ENCODE measurements around the gene SCN3A.

Gene SCN3A

GRCh38 chr2:165185633-165186032 is 18.2 kb downstream of the SCN3A start:
- DNase-seq, result no peak

- DNase-seq, result no peak
Observed at GRCh38 chr2:165182029-165182428, 21.8 kb downstream of the SCN3A start.

DNA sequence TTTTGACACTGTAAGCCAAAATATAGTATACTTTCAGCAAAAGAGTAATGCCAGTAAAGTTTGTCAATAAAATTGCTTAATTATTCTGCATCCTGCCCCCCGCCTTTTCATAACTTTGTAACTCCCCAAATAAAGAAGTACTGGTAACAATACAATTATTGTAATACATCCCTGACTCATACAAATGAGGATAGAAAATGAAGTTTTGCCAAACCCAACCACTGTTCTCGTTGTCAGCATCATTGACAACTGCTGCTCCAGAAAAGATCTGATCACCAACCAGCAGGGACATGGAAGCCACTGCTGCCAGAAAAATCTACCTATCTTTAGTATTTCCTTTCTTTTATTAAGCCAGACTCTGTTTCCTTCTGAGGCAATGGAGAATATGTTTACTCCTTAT is 27.1 kb downstream of the SCN3A start:
- no peak for DNase-seq

DNA sequence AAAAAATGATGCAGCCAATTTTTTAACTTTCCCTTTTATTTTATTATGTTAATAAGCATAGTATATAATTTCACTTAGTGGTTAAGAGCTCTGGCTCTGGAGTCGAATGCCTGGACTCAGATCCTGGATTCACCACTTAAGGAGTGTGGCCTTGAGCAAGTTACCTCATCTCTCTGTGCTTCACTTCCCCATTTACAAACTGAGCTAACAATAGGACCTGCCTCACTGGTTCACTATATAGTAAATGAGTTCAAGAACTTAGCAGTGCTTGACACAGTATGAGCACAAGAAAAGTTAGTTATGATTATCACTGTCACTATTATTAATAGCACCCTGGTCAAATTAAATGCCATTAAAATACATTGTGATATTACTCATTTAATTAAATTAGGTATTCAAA is 30.6 kb downstream of the SCN3A start:
- no peak for DNase-seq

DNA sequence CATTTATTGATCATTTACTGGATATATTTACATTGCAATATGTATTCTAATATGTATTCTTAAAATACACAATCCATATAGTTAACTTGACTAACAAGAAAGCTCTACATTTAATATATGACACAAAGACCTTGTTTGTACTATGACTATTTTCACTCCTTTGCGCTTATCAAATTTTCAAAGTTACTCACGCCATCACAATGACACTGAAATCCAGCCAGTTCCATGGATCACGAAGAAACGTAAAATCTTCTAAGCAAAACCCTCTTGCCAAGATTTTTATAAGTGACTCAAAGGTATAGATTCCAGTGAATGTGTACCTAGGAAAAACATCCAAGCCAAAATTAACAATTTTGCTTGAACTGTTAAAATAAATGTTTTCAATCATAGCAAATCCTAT is 39.6 kb downstream of the SCN3A start:
- DNase-seq, result no peak

DNA sequence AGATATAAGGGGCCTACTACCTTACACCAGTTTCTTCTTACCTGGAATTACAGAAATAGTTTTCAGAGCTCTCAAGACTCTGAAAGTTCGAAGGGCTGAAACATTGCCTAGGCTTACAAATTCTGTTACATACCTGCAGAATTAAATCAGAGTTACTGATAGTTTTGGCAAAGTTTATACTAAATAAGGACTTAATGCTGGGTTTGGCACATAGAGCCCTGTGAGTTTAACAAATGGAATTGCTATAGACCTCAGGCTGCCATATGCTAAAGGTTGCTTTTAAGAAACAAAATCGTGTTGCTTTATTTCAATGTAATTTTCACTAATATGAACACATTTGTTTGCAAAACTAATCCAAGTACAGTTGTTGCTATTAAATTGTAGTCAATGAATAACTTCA is 40.1 kb downstream of the SCN3A start:
- DNase-seq, result no peak

DNA sequence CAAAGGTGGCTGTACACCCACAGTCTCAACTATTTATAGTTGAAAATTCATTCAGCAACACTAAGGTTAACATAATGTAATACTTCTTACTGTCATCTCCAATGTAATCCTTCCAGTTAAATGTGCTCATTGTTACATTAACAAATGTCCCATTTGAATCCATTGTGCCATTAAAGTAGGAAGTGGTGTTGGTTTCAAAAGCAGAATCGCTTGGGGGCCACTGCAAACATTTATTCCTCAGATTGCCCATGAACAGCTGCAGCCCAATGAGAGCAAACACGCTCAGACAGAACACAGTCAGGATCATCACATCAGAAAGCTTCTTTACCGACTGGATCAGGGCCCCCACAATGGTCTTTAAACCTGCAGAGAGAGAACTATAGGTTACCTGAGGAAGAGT is 41.4 kb downstream of the SCN3A start:
- DNase-seq, result no peak

DNA sequence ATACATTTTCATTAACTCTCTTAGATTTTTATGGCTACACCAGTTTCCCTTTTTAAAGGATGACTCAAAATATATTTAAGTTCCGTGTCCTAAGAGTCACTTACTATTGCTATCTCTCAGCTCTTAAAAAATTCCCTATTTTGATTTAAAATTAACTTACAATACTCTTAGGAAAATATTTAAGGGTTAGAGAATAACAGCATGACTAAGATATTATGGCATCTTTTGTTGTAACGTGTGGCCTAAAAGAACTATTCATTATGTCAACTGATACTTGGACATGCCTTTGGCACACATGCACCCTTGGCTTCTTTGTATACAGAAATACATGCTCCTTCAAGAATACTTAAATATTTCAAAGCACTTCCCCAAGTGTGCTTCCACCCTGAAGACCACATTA is 42.3 kb downstream of the SCN3A start:
- DNase-seq, result no peak

GRCh38 chr2:165157160-165157559 is 46.7 kb downstream of the SCN3A start:
- no peak for DNase-seq

GRCh38 chr2:165155152-165155551 is 48.7 kb downstream of the SCN3A start:
- no peak for DNase-seq

DNA sequence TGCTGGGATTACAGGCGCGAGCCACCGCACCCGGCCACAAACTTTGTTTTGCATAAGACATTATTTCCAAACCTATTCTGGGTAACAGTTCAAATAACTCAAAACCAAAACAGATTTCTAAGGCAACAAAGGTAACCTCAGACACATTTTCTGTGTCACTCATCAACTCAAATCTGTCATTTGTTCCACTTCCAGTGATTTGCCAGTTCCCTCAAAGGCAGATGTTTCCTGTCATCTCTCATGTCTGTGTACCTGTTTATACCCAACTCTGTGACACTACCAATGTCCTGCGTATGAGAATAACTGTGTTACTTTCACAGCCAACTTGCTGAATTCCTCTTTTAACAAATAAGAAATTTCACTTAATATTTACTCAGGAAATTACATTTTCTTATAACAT is 54.4 kb downstream of the SCN3A start:
- DNase-seq, result no peak

- DNase-seq, result no peak
Observed at GRCh38 chr2:165147186-165148045, 56.4 kb downstream of the SCN3A start.

- DNase-seq, result no peak
Observed at GRCh38 chr2:165144315-165144714, 59.5 kb downstream of the SCN3A start.

- DNase-seq, result no peak
Observed at GRCh38 chr2:165141601-165142354, 62.1 kb downstream of the SCN3A start.

- DNase-seq, result no peak
Observed at GRCh38 chr2:165126244-165126643, 77.6 kb downstream of the SCN3A start.

DNA sequence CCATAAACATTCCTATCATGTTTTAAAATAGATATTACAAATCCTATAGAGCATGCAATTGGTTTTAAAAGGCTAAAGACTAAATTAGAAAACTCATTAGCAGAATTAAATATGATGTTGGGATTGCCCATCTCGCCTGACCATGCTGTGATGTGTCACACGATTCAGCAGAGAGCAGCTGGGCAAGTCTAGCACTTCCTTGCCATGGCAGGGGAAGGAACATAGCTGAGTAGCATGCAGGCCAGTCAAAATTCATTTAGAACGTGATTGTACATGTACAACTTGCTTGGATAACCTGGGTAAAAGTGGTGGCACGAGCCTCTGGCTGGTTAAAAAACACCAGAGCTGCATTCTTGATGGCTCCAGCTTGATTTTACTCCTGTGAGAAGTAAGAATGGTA is 81.3 kb downstream of the SCN3A start:
- DNase-seq, result no peak

DNA sequence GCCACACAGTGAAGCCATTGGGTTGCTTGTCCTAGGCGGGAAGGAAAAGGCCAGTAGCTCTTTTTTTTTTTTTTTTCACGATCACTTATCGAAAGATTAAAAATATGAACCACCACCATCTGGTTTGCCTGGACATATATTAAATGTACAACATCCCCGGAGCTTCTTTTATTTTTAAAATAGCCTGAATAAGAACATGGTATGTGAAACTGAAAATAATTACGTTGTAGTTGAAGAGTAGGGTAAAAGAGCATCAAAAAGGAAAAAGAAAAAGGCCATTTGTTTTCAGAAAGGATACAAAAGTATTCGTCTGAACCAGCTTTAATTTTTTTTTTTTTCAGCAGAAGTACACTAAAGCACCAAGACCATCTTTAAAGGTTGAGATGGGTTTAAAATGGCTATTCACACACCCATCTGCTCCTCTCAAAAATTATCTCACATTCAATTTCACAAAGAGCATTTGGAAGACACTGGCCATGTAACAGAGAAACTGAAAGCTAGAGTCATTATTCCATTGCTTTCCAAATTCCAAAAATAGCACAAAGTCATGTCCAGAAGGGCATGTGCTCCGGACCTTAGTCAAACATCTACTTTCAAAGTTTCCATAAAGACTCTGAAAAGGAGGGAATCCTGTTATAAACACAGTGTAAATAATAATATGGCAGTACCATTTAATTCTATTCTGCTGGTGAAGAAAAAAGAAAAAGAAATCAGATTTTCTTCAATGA is 82.9 kb downstream of the SCN3A start:
- DNase-seq, result no peak

GRCh38 chr2:165115258-165115657 is 88.6 kb downstream of the SCN3A start:
- DNase-seq, result no peak

DNA sequence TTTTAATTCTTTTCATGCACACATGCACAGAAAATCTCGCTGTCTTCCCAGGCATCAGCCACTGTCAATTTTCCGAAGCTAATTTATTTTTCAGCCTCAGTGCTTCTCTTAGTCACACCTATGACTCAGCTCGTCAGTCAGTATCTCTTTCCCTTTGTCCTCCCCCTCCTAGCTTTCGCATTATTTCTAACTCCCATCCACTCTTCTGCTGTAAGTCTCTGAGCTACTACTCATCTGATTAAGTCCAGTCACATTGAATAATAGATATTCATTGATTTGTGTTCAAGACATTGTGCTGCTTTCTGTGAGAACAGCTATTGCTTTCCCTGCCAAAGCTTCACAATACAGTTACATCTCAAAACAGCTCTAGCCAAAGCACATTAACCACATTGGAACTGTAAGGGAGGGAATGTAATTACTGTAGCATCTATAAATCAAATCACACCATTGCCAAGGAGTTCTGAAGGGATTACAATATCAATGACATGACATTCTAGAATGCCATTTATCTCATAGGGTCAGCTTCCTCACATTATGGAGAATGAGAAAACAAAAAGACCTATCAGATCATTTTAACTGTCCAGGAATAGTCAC is 89.4 kb downstream of the SCN3A start:
- no peak for DNase-seq

DNA sequence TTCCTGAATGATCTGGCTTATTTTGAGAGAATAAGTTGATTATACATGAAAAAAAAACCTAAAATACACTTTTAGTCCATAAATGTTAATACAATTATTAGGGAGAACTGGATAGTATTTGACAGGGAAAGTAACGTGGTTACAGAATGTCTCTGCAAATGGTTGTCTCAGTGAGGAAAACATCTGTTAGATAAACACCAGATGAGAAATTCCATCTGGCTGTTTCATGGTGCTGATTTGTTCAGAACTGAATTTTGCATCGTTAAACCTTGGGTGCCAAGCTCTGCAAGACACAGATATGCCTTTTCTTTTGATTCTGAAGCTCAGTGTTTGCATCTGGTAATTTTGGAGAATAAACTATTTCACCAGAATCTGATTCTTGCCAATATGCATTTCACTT is 90.4 kb downstream of the SCN3A start:
- no peak for DNase-seq

GRCh38 chr2:165112789-165113188 is 91.1 kb downstream of the SCN3A start:
- no peak for DNase-seq

- DNase-seq, result no peak
Observed at GRCh38 chr2:165112133-165112573, 91.7 kb downstream of the SCN3A start.

DNA sequence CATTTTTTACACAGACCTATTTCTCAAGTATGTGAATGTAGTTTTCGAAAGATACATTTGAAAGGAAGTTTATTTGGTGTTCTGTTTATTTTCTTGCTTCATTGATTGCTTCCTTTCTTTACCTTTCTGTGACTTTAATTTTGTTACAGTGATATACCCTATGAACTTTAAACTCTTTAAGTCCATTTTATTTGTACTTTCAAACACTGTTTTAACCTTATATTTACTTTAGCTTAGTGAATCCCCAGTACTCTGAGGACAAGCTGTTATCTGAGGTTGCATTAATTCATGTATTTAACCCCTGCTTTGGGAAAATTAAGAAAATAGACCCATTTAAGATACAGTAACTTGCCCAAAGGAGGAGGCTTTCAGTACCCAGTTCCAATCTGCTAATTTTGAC is 93.5 kb downstream of the SCN3A start:
- DNase-seq, result no peak
